Endothelial cell of umbilical vein (primary cell): Measurements from ENCODE around the gene COQ2. TPM values are rescaled to one million over a fixed set of nuclear protein-coding genes. Genes with fewer than 3 reads are reported as not detected.
"Not testable (repeated sequence)": the region's sequence is repeated elsewhere in the genome, so short reads cannot be mapped to it uniquely, and the experiment has no call there.

Experiments
- BruUV-seq: library from RNA; stranded (reverse); fragments of 400-500 nt; replicated peaks from 2 replicates; lab custom pipeline; 2021; lab: Mats Ljungman, UMichigan
- CTCF ChIA-PET: fragments of 300-600, 350-600 bp; sonication (Branson Sonifier 250); formaldehyde crosslinking; loops from one replicate; lab custom pipeline; 2021; ENCODE audit warnings: antibody characterized with exemption, inconsistent platforms; lab: Charles Lee
- POLR2A ChIA-PET: fragments of 300-600, 350-600 bp; sonication (Branson Sonifier 250); formaldehyde crosslinking; loops from one replicate; lab custom pipeline; 2021; ENCODE audit warnings: antibody characterized with exemption, inconsistent platforms; lab: Charles Lee
- DNase-seq: peaks from one replicate; pipeline ENCODE4 v3.0.0-alpha.2; 2011; ENCODE audit warnings: low read depth, low spot score
- FAIRE-seq: peaks from 2 replicates; lab custom pipeline; 2011; peaks lifted over from hg19 to GRCh38; lab: Jason Lieb, UNC
- H2AFZ ChIP-seq: 2 replicates; pipeline ENCODE4 v1.6.0; 2012; ENCODE audit warnings: low read depth, low read length, control low read depth, inconsistent platforms
- H3K27ac ChIP-seq: 2 replicates; pipeline ENCODE4 v1.5.1; 2011; ENCODE audit warnings: low read depth, mild to moderate bottlenecking, control low read depth, low read length, moderate library complexity; ENCODE audit not compliant: insufficient read depth
- H3K27me3 ChIP-seq, 2 experiments: 2 replicates each; pipeline versions ENCODE4 v1.6.0 to v1.6.1; 2011; ENCODE audit warnings: low read length in 2 of 2, mixed read lengths in 1 of 2; ENCODE audit not compliant: control insufficient read depth in 2 of 2, insufficient read depth in 2 of 2
- H3K36me3 ChIP-seq, 2 experiments: 2 replicates in 1 of 2; 3 replicates in 1 of 2; pipeline ENCODE4 v1.5.1; 2011; ENCODE audit warnings: low read length in 2 of 2, mild to moderate bottlenecking in 1 of 2, moderate library complexity in 1 of 2; ENCODE audit not compliant: control insufficient read depth in 2 of 2, insufficient read depth in 2 of 2; ENCODE audit errors: extremely low read depth in 1 of 2
- H3K4me1 ChIP-seq: 3 replicates; pipeline ENCODE4 v1.5.1; 2011; ENCODE audit warnings: mild to moderate bottlenecking, low read length; ENCODE audit not compliant: control insufficient read depth, insufficient read depth; ENCODE audit errors: extremely low read depth
- H3K4me2 ChIP-seq: 2 replicates; pipeline ENCODE4 v1.6.1; 2011; ENCODE audit warnings: low read length, control low read depth, mixed read lengths; ENCODE audit not compliant: insufficient read depth
- H3K4me3 ChIP-seq, 3 experiments: fragments of 200-600 bp in 1 of 3; sonication (generic), shearing (Covaris generic) in 1 of 3; replicated peaks in 1 of 3; 2 replicates each; pipeline ENCODE4 v1.5.1; 2011 to 2016; ENCODE audit warnings: control low read depth in 3 of 3, low read length in 3 of 3, mild to moderate bottlenecking in 2 of 3, inconsistent platforms in 1 of 3, low read depth in 1 of 3, moderate library complexity in 1 of 3; ENCODE audit not compliant: insufficient read depth in 1 of 3
- H3K79me2 ChIP-seq: 2 replicates; pipeline ENCODE4 v1.6.0; 2012; ENCODE audit warnings: low read length, inconsistent platforms; ENCODE audit not compliant: control insufficient read depth, insufficient read depth
- H3K9ac ChIP-seq: replicated peaks from 2 replicates; pipeline ENCODE3; 2011; ENCODE audit warnings: low read length, control low read depth; ENCODE audit not compliant: insufficient read depth; ENCODE audit errors: extremely low read depth
- H3K9me1 ChIP-seq: replicated peaks from 3 replicates; pipeline ENCODE4 v1.6.0; 2011; ENCODE audit warnings: mild to moderate bottlenecking, low read length; ENCODE audit not compliant: control insufficient read depth, insufficient read depth; ENCODE audit errors: extremely low read depth
- H3K9me3 ChIP-seq: replicated peaks from 2 replicates; pipeline ENCODE4 v1.5.1; 2012; ENCODE audit warnings: low read length, inconsistent platforms; ENCODE audit not compliant: control insufficient read depth, insufficient read depth
- H4K20me1 ChIP-seq: replicated peaks from 2 replicates; pipeline ENCODE3; 2011; ENCODE audit warnings: mild to moderate bottlenecking, low read length; ENCODE audit not compliant: control insufficient read depth, insufficient read depth; ENCODE audit errors: extremely low read depth
- CTCF ChIP-seq, 2 donors: IDR thresholded peaks; 1 replicate in 1 of 2; 2 replicates in 1 of 2; pipeline ENCODE4 v1.5.1; 2011; ENCODE audit warnings: low read length in 2 of 2, mild to moderate bottlenecking in 2 of 2, moderate library complexity in 2 of 2, control low read depth in 1 of 2, inconsistent platforms in 1 of 2, low read depth in 1 of 2; ENCODE audit not compliant: insufficient read depth in 1 of 2; ENCODE audit errors: extremely low read depth in 1 of 2
- EZH2 ChIP-seq: IDR thresholded peaks from 2 replicates; pipeline ENCODE4 v1.6.1; 2012; ENCODE audit warnings: borderline replicate concordance, low read depth, mild to moderate bottlenecking, moderate library complexity, low read length, inconsistent platforms; ENCODE audit not compliant: severe bottlenecking
- FOS ChIP-seq: IDR thresholded peaks from 2 replicates; pipeline ENCODE4 v1.6.1; 2011; ENCODE audit warnings: mild to moderate bottlenecking, low read length, moderate library complexity, borderline replicate concordance; ENCODE audit not compliant: insufficient read depth
- GATA2 ChIP-seq: IDR thresholded peaks from 2 replicates; pipeline ENCODE4 v1.7.0; 2011; ENCODE audit warnings: low read depth, mild to moderate bottlenecking, moderate library complexity, mixed read lengths, low read length; ENCODE audit not compliant: insufficient read length, insufficient read depth
- JUN ChIP-seq: IDR thresholded peaks from 2 replicates; pipeline ENCODE4 v1.6.1; 2011; ENCODE audit warnings: borderline replicate concordance, low read depth; ENCODE audit not compliant: insufficient read length, insufficient read depth
- MAX ChIP-seq: IDR thresholded peaks from 2 replicates; pipeline ENCODE4 v1.6.1; 2011; ENCODE audit not compliant: insufficient read depth, insufficient read length
- MYC ChIP-seq: IDR thresholded peaks from one replicate; pipeline ENCODE4 v1.6.1; 2011; ENCODE audit warnings: mild to moderate bottlenecking, low read depth, low read length
- POLR2A ChIP-seq: IDR thresholded peaks from 2 replicates; pipeline ENCODE4 v1.6.1; 2012; ENCODE audit warnings: low read depth, mild to moderate bottlenecking, control low read depth, low read length
- POLR2AphosphoS5 ChIP-seq: IDR thresholded peaks from 2 replicates; pipeline ENCODE4 v1.6.1; 2012; ENCODE audit warnings: low read depth, mild to moderate bottlenecking, control low read depth, low read length, moderate library complexity; ENCODE audit not compliant: insufficient read depth
- dilution Hi-C: fragments of 300-500 bp; cut with MboI; formaldehyde crosslinking; loops from one replicate; pipeline ENCODE4 v1.15.0; 2019; ENCODE audit warnings: low sequenced_read_pairs; ENCODE audit not compliant: extremely low pct_ligation_motif_present
- intact Hi-C: fragments of 100-400 bp; cut with micrococcal nuclease; formaldehyde crosslinking; loops from one replicate; pipeline ENCODE4 v1.10.0; 2022
- polyA plus RNA-seq, 4 experiments: library from polyadenylated mRNA; depleted of rRNA in 3 of 4; stranded (reverse) in 3 of 4; unstranded in 1 of 4; fragments of >200 nt; gene quantifications; 2 replicates each; pipeline versions ENCODE4 v1.2.1 to v1.2.3, GENCODE V29; 2011 to 2012; ENCODE audit warnings: missing spikeins in 1 of 4
- total RNA-seq: library from RNA; stranded (reverse); gene quantifications from 2 replicates; pipeline ENCODE4 v1.2.3, GENCODE V29; 2021

The COQ2 gene
- total and polyA plus RNA-seq, 2 donors (not counting 3 experiments of a cell fraction or from before 2014, with no cell fraction given) = 25.5 to 28.0 TPM

GRCh38 chr4:83234902-83235644 lies 49.5 kb downstream of the COQ2 start:
- no peaks in the 10 kb centered on the region for H3K4me1 ChIP-seq
- dilution Hi-C loops = no loop called here
- CTCF ChIA-PET = interaction anchor here (0.9 to 1.1 kb wide), 2 partner anchors 16 to 18 kb away, joined by 3 to 4 read pairs; no protein-coding TSS in a partner anchor

GRCh38 chr4:83234387-83234786 lies 50.2 kb downstream of the COQ2 start:
- dilution Hi-C loops, H3K36me3 ChIP-seq, POLR2A ChIA-PET, H3K27me3 ChIP-seq, H3K79me2 ChIP-seq, H3K9ac ChIP-seq, H3K9me1 ChIP-seq, H3K4me3 ChIP-seq, BruUV-seq, H4K20me1 ChIP-seq, DNase-seq, H2AFZ ChIP-seq, H3K4me1 ChIP-seq, H3K9me3 ChIP-seq, intact Hi-C loops, H3K27ac ChIP-seq, FAIRE-seq, H3K4me2 ChIP-seq: not testable (repeated sequence)
- CTCF ChIA-PET = interaction anchor here (0.9 to 1.1 kb wide), 2 partner anchors 17 to 19 kb away, joined by 3 to 4 read pairs; no protein-coding TSS in a partner anchor

More at GRCh38 chr4:83234902-83235644, 49.5 kb downstream of the COQ2 start:
- Histone ChIP-seq H3K9me1 (no peaks in the 10 kb centered on the region), H3K9me3 (no peaks in the 10 kb centered on the region), H3K4me3 (no peak overlapping the region), H3K9ac (no peak overlapping the region), H3K79me2 (no peaks in the 10 kb centered on the region), H2AFZ (no peak overlapping the region), H3K27me3 (no peaks in the 10 kb centered on the region), H3K36me3 (no peaks in the 10 kb centered on the region), H3K4me2 (no peak overlapping the region), H4K20me1 (no peaks in the 10 kb centered on the region), H3K27ac (no peak overlapping the region)
- FAIRE-seq (no peak), DNase-seq (no peak)
- intact Hi-C loops = no loop called here
- BruUV-seq = no TSS peak
- POLR2A ChIA-PET = no interaction called here
- TF ChIP-seq POLR2A (no peak), GATA2 (no peak), POLR2AphosphoS5 (no peak), JUN (no peak), FOS (no peak), MAX (no peak), CTCF (IDR thresholded peaks at IDR 0.05; ENCODE audit: extremely low read depth in 1 of 2, insufficient read depth in 1 of 2, low read depth in 1 of 2, low read length in 2 of 2) (no peak), EZH2 (no peak), MYC (no peak)
